NT2/D1 (cell line): Measurements from ENCODE around the gene ATE1.

Experiments used
- SUZ12 ChIP-seq: IDR thresholded peaks from 2 replicates; pipeline ENCODE4 v1.6.1; 2011; ENCODE audit not compliant: insufficient read length, insufficient read depth; ENCODE audit errors: extremely low read depth
- YY1 ChIP-seq: IDR thresholded peaks from 2 replicates; pipeline ENCODE4 v1.6.1; 2011; ENCODE audit not compliant: insufficient read length, insufficient read depth
- ZNF274 ChIP-seq: IDR thresholded peaks from 2 replicates; pipeline ENCODE4 v1.6.1; 2011; ENCODE audit warnings: mild to moderate bottlenecking, low read depth, low read length

GRCh38 chr10:121710207-121710606 lies 217.6 kb downstream of the ATE1 start:
- TF ChIP-seq SUZ12 (no peak), YY1 (no peak), ZNF274 (no peak)
